GM19025 (cell line): ENCODE measurements around the gene MAST4.
"Not testable (repeated sequence)": the region's sequence is repeated elsewhere in the genome, so short reads cannot be mapped to it uniquely, and the experiment has no call there.

Experiments used
- ATAC-seq: cut with Tn5 transposase; IDR thresholded peaks from one replicate; pipeline ENCODE4 v1.9.1; 2021; ENCODE audit warnings: mild to moderate bottlenecking, low read depth, moderate library complexity; ENCODE audit not compliant: unreplicated experiment

MAST4 gene

DNA sequence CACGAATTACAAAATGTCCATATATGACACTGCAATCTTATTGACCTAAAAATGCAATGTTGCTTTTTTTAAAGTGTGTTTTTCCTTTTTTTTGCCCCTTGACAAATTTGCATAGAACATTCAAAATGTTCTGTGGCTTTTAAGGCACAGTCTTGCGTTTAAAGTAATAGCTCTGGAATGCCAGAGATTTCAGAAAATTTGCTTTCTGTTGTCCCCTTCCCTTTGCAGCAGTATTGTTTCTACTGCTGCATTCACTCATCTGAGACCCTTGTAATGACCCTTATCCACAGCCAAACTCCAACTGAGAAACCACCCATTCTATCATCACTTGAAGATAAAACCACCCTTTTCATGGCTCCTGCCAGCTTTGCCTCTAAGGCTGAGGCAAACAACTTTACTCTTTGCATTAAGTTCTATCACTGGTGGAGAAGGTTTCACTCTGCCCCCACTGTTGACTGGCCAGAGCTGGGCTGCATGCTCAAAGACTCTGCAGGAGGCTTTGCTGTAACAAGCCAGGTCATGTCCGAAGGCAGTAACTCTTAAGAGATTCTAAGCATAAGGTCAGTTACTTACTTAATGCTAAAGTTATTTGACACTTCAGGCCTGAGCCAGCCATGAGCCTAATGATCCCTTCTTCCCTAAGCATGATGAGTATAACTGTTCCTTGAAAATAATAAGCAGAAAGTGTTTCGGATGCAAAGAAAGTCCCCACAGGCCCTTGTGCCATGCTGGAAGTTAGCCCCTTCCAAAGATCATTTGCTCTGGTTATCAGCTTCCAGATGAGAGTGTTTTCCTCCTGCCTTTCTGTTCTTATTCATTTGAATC is 498.5 kb downstream of the MAST4 start:
- ATAC-seq = no peak

DNA sequence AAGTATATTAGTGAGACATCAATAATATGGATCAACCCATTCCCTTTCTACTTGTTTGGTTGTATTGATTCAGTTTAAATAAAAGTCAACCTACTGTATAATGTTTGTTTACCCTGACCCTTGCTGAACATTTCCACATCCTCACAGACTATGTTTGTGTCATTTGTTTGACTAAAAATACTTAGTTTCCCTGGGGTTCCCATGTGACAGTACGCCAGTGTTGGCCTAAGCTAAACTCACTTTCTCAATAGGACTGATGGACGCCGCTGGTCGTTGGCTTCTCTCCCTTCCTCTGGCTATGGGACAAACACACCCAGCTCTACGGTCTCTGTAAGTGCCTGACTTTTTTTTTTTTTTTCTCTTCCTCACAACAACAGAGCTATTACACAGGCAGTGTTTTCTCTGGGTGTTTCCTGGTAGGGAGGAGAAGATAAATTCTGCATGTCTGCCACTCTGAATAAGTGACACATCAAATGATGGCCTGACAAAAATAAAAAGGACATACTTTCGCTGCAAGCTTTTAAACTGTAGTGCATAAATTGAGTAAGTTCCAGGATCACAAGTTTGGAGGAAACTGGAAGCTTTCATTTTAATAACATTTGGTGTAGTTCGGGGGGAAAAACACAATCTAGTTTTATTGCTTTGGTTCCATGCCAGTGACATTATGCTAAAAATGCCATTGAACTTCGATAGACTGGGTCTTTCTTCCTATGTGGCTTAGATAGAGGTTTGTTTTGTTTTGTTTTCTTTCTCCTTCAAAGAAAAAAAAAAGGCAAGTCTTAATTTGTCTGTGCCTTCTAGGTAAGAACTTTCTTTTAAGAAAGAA is 499.4 kb downstream of the MAST4 start:
- ATAC-seq = no peak

DNA sequence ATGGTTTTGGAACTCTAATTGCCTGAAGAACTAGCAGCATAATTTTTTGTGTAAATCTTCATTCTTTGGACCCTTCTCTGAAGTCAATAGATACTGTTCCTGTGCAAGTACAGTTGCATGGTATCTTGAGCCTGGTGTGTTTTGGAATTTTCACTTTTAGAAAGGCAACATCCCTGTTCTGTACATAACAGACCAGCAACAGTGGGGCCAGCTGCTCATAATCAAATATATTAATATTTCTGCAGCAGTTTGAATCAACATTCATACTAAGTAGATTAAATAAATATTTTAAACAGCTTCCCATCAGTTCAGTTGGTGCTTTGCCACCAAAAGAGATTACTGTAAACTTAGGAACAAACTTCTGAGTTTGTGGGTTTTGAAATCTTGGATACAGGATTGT is 502.5 kb downstream of the MAST4 start:
- ATAC-seq = no peak

DNA sequence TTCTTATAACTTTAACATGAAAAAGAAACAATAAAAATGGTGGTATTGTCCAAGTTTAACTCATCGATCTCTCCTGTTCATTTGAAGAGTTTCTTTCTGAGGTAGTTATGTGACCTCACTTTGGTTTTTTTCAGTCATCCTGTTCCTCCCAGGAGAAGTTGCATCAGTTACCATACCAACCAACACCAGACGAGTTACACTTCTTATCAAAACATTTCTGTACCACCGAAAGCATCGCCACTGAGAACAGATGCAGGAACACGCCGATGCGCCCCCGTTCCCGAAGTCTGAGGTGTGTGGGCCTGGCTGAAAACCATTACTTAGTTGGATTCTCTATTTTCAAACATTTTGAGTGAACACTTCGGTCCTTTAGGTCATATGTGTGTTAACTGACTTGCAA is 504.1 kb downstream of the MAST4 start:
- no peak for ATAC-seq

DNA sequence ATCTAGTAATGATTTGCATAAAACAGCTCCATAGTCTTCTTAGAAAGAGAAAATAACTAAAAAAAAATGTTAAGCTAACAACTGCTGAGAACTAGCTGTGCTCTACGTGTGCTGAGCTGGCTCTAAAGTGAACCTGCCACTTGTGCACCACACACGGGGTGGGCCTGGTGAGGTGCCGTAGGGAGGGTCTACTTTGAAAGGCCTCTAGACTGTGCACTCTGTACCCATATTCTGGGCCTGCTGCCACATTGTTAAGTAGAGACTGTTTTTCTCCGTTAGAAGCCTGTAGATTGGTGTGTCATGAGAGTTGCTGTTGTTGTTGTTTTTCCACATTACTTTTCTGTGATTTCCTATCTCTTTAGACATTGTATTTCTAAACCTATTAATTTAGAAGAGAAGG is 506.5 kb downstream of the MAST4 start:
- no peak for ATAC-seq

DNA sequence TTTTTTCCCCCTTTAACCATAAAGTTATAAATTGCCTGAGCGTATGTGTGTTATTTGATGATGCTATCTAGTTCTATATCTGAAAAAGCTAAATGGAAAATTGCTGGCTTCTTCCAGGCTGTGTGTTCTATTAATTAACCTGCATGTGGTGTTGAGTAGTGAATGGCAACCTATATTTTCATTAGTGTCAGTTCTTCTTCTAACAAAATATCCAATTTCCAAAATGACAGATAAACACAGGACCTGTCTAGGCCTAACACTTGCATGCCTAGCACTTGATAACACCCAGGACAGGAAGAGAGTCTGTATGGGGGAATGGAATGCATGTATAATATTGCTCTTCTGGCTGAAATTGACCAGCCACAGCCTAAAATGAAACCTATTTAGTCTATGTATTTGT is 508.7 kb downstream of the MAST4 start:
- ATAC-seq = no peak

DNA sequence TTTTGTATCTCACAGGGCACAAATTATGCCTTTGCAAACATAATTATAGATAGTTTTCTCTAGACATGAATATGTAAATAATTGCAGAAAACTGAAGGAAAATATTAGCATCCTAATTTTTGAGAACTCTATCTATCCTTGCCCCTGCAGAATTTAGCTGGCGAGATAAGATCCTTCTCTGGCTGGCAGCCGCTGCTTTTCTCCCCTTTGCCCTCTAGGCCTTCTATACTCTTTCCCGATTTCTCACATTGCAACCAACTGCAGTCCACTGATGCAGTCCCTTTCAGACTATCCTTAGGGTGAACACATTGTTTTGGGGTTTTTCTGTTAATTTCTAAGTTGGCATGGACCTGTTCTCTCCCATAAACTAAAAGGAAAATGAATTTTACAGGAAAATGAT is 509.1 kb downstream of the MAST4 start:
- no peak for ATAC-seq

DNA sequence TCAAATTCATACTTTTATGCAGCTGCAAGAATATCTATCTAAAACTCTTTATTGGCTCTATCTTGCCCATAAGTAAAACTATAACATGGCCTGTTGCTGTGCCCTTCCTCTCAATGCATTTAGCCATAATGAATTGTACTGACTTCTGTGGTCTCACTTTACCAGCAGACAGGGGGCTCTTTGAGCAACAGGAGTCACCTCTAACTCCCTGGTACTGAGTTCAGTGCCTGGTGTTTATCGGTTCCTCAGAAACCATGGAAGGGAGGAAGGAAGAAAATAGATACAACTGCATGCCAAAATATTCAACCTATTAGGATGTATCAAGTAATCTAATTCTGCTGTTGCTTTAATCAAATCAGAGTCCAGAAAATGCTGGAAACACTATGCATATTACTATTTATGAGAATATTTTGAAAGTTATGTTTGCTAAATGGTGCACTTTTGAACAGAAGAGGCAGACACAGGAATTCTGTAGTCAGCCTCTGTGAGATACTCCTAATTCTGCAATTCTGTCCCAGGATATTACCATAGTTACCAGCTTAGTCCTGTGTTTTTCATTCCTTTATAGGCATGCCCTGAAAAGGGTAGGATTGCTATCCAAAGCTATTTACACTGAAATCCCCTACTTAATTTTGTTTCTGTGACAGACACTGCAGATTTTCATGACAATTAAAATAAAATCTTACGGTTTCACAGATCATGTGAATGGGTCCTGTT is 510.6 kb downstream of the MAST4 start:
- ATAC-seq = no peak

DNA sequence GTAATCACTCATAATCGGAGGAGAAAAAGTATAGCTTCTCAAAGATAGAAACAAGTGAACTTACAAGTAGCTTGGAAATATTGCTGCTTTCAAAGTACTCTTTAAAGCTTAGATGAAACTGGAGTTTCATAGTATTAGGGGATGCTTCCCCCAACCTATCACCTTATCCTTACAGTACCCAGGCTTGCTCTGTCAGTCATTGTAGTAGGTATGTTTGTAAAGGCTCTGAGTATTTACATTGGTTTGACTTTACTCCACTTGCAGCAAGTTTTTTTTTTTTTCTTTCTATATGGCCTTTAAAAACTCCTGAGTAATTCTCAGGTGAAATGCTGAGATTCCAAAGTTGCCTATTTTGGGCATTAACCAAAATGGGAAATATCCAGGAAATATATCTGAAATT is 515.6 kb downstream of the MAST4 start:
- ATAC-seq = no peak

DNA sequence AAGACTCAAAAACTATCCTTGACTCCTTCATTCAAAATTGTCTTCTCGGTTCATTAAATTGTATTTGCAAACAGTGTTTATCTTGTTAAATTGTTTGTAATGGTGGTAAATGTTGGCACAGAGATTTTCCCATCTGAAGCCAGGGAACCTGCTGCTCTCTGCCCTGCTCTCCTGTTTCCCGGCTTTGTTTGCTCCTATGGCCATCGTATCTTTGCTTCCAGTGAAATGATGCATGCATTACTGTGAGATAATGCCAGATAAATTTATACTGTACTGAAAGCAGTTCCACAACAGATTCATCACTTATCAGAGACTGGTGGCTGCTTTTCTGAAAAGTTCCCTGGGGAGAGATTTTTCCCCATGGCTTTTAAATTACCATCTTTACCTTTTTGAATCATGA is 519.1 kb downstream of the MAST4 start:
- no peak for ATAC-seq

DNA sequence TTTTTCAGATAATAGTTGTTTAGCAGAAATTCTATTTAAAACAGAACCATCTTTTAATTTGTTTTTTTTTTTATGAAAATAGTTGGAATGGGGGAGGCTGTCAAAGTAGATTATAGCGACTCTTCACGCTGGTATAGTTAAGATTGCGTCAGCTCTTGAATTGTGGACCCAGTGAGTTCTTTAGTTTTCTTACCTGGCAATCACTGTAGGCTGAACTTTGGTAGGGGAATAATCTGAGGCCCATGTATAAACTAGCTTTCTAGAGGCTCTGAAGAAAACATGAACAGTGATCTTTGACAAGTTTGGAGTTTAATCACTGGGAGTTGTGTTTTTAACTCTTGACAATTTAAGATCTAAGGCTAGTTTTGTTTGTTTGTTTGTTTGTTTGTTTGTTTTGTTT is 519.6 kb downstream of the MAST4 start:
- ATAC-seq = no peak

DNA sequence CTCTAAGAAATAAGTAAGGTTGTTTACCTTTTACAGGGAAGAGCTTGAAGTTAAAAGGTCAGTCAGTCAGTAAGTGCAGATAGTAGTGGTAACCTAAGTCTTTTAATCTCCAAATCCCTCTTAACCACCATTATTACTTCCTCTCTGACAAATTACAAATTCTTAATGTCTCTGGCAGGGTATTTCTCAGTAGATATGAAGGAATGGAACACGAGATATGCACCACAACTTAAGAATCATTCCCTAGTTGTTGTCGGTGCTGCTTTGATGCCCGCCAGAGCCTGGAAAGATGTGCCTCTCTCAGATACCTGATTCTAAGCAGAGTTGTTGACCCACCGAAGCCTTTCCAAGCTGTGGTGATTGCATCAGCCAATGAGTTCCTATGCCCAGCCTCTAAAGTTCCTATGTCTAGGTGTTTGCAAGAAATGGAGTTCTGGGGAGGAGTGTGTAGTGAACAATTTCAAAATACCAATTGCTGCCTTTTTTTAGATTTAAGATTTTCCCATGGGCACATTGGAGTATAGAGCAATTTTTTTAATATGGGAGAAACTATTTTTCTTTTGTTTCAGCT is 521.9 kb downstream of the MAST4 start:
- ATAC-seq = no peak

DNA sequence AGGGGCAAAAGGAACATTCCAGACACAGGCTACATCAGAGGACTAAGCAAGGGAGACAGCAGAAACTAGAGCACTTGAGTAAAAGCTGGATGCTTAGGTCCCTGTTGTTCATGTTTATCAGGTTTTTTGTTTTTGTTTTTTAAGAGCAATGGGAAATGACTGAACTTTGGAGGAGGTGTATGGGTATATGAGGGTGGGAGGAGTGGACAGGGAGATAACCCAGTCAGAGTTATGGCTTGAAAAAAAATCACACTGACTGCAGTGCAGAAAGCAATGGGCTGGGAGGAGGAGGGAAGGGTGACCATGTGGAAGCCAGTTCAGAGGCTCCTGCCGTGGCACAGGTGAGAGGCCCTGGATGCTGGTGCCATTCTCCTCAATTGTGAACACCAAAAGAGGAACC is 522.8 kb downstream of the MAST4 start:
- no peak for ATAC-seq

DNA sequence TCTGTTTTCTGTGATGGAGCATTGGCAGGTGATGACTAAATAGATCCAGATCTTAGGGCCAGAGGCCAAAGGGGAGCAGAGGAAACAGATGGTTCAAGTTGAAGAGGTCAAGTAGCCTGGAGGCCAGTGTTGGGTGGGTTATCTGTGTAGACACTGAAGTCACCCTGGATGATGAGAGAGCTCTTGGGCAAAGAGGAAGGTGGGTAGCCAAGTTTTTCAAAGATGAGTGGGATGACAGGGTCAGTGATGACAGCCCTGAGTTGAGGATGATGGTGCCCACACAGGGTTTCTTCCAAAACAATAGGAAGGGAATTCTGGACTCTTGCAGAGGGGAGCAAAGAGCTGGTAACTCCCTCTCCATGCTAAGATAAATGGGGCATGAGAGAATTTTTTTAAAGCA is 523.8 kb downstream of the MAST4 start:
- no peak for ATAC-seq

DNA sequence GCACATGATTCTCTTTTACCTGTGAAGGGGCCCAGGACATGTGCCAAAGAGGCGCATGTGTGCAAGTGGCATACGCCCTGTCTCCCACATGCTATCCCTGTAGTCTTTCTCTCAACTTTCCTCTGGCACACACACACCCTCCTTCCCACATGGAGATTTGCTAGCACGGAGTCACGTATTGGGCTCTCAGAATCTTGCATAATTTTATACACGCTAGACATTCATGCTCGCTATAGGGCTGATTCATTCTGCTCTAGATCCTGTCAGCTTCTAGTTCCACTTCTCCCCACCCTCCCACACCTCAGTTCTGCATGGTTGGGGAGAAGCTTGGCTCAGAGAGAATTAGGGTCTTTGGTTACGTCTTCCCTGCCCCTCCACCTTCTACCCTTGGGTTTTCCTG is 527.6 kb downstream of the MAST4 start:
- no peak for ATAC-seq

DNA sequence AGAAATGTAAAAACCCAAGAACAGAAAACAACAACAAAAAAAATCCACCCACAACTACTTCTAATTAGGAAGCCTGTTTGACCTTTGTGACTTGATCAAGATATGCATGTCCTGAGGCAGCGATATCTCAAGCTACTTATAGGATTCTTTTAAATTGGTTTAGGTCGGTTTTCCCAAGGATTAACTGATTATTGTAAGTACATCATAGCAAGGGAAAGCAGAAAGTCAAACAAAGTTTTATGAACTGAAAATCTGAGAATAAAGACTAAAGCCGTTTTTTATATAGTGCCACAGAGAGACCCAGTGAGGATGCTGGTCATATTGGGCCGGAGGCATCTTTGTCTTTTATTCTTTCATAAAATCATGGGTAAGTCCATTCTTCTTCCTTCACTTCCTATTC is 528.4 kb downstream of the MAST4 start:
- no peak for ATAC-seq

DNA sequence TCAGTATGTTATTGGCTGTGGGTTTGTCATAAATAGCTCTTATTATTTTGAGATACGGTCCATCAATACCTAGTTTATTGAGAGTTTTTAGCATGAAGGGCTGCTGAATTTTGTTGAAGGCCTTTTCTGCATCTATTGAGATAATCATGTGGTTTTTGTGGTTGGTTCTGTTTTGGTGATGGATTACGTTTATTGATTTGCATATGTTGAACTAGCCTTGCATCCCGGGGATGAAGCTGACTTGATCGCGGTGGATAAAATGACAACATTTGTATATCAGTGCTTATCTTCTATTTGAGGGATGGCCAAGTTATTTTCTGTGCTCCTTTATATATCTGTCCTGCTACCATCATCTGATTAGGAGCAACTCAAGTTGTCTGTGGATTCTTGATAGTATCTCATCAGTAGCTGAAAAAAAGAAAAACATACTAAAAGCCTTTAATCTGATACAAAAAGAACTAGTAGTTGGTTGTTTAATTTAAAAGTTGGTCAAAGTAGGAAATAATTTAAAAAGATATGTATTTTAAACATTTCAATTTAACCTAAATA is 531.2 kb downstream of the MAST4 start:
- not testable (repeated sequence) for ATAC-seq

DNA sequence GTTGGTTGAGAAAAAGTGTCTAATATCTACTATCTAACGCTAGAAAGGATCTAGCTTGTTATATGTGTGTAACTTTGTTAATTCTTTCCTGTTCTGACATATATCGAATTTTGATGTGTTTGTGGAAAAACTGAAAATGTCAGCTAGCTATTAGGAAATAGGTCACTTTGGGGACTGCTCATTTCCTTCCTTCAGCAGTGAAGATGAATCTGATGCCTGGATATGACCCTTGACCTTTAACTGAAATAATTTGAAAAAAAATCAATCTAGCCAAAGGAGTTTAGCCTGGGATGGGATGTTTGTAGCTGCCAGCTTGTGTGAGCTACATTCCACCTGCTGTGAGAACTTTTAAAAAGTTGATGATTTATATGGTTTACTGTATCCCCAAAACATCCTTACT is 533.6 kb downstream of the MAST4 start:
- ATAC-seq = no peak

DNA sequence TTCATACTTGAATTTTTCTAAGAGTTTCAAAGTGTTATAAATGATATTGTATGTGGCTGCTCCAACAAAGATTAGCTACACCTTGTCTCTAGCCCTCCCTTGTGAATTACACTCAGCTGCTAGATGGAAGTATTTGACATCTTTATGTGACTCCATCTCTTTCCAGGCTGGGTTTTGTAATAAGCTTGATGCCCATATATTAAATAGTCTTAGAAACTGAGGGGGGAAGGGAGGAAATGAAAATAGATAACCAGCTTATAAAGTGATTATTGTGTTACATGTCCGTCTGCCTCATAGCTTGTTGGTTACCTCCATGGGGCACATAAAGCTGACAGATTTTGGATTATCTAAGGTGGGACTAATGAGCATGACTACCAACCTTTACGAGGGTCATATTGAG is 537.0 kb downstream of the MAST4 start:
- no peak for ATAC-seq

DNA sequence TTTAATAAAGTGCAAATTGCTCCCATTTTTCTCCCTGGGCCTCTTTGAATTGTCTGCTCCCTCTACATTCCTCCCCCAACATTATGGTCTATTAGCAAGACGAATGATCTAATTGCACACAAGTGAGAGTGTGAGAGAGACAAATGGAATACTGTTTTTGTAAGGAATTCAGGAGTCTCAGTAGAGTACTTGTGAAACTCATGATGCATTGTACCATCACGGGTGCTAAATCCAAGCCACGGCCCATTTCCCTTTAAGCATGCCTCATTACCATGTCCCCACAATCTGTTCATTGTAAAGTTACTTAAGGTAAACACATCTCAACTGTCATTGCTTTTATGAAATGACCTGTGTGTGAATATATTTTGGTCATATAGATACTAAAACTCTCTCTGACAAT is 537.6 kb downstream of the MAST4 start:
- no peak for ATAC-seq
